SK-N-SH (cell line): Measurements from ENCODE around the gene NTN1.

ENCODE experiments used
- CHD2 ChIP-seq: fragments of 150-350 bp; IDR thresholded peaks from 2 replicates; pipeline ENCODE4 v1.6.1; 2018; ENCODE audit warnings: low read length; ENCODE audit not compliant: partially characterized antibody
- ELF1 ChIP-seq: IDR thresholded peaks from 2 replicates; pipeline ENCODE4 v1.4.0; 2012
- FOSL2 ChIP-seq: IDR thresholded peaks from 2 replicates; pipeline ENCODE4 v1.4.0; 2012; ENCODE audit warnings: low read depth, mild to moderate bottlenecking, moderate library complexity, borderline replicate concordance
- GATA2 ChIP-seq: sonication (generic); formaldehyde crosslinking; IDR thresholded peaks from 2 replicates; pipeline ENCODE4 v1.5.0; 2020; ENCODE audit warnings: mild to moderate bottlenecking, missing genetic modification reagents
- MXI1 ChIP-seq: IDR thresholded peaks from 2 replicates; pipeline ENCODE4 v1.6.1; 2012; ENCODE audit warnings: mild to moderate bottlenecking, low read depth, low read length, improper control_type of control experiment
- NRF1 ChIP-seq: IDR thresholded peaks from 2 replicates; pipeline ENCODE4 v1.6.1; 2012; ENCODE audit warnings: low read depth, mild to moderate bottlenecking, low read length
- RCOR1 ChIP-seq: fragments of 150-350 bp; IDR thresholded peaks from 2 replicates; pipeline ENCODE4 v1.6.1; 2017; ENCODE audit warnings: antibody characterized with exemption, low read length
- TAF1 ChIP-seq: IDR thresholded peaks from 2 replicates; pipeline ENCODE4 v1.6.1; 2012; ENCODE audit warnings: low read depth, mild to moderate bottlenecking, low read length, moderate library complexity, borderline replicate concordance
- TF ChIP-seq, protein P1 (sequence below): IDR thresholded peaks from 2 replicates; pipeline ENCODE4 v1.4.0; 2012; ENCODE audit warnings: low read depth
- TF ChIP-seq, protein P2 (sequence below): fragments of 200-600 bp; sonication (generic); IDR thresholded peaks from 2 replicates; pipeline ENCODE4 v1.6.1; 2017; ENCODE audit warnings: antibody characterized with exemption, mild to moderate bottlenecking, moderate library complexity
- TF ChIP-seq, protein P3 (sequence below): IDR thresholded peaks from 2 replicates; pipeline ENCODE4 v1.6.1; 2012; ENCODE audit warnings: mild to moderate bottlenecking, low read depth, low read length, moderate library complexity

DNA sequence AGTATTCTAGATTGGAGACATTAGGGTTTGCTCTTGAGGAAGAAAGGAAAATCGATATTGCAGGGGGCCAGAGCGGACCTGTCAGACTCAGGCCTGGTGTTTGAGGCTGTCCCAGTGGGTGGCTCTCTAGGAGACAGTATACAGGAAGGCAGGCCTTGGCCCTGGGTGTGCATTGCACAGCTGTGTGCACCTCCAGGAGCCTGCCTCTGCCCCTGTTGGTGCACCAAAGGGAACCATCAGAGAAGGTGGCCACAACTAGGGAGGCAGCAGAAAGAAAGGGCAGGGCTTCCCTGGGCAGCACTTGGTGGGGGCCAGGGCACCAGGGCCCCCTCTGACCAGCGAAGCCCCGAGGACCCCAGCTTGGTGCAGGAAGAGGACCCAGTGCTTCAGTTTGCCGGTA lies 188.0 kb downstream of the NTN1 start:
- TF ChIP-seq, protein P1, sequence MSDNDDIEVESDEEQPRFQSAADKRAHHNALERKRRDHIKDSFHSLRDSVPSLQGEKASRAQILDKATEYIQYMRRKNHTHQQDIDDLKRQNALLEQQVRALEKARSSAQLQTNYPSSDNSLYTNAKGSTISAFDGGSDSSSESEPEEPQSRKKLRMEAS: no peak
- TF ChIP-seq MXI1: no peak
- no peak for TF ChIP-seq NRF1
- TF ChIP-seq, protein P2, sequence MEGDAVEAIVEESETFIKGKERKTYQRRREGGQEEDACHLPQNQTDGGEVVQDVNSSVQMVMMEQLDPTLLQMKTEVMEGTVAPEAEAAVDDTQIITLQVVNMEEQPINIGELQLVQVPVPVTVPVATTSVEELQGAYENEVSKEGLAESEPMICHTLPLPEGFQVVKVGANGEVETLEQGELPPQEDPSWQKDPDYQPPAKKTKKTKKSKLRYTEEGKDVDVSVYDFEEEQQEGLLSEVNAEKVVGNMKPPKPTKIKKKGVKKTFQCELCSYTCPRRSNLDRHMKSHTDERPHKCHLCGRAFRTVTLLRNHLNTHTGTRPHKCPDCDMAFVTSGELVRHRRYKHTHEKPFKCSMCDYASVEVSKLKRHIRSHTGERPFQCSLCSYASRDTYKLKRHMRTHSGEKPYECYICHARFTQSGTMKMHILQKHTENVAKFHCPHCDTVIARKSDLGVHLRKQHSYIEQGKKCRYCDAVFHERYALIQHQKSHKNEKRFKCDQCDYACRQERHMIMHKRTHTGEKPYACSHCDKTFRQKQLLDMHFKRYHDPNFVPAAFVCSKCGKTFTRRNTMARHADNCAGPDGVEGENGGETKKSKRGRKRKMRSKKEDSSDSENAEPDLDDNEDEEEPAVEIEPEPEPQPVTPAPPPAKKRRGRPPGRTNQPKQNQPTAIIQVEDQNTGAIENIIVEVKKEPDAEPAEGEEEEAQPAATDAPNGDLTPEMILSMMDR: no peak
- no peak for TF ChIP-seq FOSL2
- no peak for TF ChIP-seq CHD2
- TF ChIP-seq RCOR1: no peak
- no peak for TF ChIP-seq GATA2 (CRISPR knock-in tag)
- no peak for TF ChIP-seq ELF1
- TF ChIP-seq, protein P3, sequence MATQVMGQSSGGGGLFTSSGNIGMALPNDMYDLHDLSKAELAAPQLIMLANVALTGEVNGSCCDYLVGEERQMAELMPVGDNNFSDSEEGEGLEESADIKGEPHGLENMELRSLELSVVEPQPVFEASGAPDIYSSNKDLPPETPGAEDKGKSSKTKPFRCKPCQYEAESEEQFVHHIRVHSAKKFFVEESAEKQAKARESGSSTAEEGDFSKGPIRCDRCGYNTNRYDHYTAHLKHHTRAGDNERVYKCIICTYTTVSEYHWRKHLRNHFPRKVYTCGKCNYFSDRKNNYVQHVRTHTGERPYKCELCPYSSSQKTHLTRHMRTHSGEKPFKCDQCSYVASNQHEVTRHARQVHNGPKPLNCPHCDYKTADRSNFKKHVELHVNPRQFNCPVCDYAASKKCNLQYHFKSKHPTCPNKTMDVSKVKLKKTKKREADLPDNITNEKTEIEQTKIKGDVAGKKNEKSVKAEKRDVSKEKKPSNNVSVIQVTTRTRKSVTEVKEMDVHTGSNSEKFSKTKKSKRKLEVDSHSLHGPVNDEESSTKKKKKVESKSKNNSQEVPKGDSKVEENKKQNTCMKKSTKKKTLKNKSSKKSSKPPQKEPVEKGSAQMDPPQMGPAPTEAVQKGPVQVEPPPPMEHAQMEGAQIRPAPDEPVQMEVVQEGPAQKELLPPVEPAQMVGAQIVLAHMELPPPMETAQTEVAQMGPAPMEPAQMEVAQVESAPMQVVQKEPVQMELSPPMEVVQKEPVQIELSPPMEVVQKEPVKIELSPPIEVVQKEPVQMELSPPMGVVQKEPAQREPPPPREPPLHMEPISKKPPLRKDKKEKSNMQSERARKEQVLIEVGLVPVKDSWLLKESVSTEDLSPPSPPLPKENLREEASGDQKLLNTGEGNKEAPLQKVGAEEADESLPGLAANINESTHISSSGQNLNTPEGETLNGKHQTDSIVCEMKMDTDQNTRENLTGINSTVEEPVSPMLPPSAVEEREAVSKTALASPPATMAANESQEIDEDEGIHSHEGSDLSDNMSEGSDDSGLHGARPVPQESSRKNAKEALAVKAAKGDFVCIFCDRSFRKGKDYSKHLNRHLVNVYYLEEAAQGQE: no peak
- TF ChIP-seq TAF1: no peak
